K562 (cell line): ENCODE data around the gene TECTA. TPM values are rescaled to one million over a fixed set of nuclear protein-coding genes. Genes with fewer than 3 reads are reported as not detected.

Source experiments
- ATAC-seq: fragments of 200-7000 bp; cut with Tn5 transposase; 3 replicates; pipeline ENCODE4 v1.9.1; 2020; ENCODE audit warnings: moderate library complexity
- BruUV-seq: library from RNA; stranded (reverse); fragments of 400-500 nt; replicated peaks from 2 replicates; lab custom pipeline; 2021; lab: Mats Ljungman, UMichigan
- CTCF ChIA-PET: fragments of 300-600 bp; formaldehyde crosslinking; extraction: SDS; loops from one replicate; lab custom pipeline; 2021; ENCODE audit warnings: low intra/inter-chr PET ratio; lab: Yijun Ruan, JAX
- POLR2A ChIA-PET: fragments of 300-600, 350-650 bp; sonication (Branson Sonifier 250); formaldehyde crosslinking; extraction: SDS; loops from one replicate; lab custom pipeline; 2021; ENCODE audit warnings: antibody characterized with exemption, inconsistent platforms; lab: Yijun Ruan, JAX
- DNase-seq, 4 experiments: peaks; one replicate each; pipeline versions ENCODE4 v3.0.0 to v3.0.0-alpha.2; 2011 to 2018; ENCODE audit warnings: low spot score in 3 of 4, mixed read lengths in 3 of 4; ENCODE audit errors: extremely low read depth in 1 of 4
- FAIRE-seq: peaks from 2 replicates; lab custom pipeline; 2011; peaks lifted over from hg19 to GRCh38; lab: Jason Lieb, UNC
- H2AFZ ChIP-seq: 2 replicates; pipeline ENCODE4 v1.6.0; 2011; ENCODE audit warnings: low read depth, low read length, control low read depth, inconsistent platforms
- H3K27ac ChIP-seq: fragments of 200-600 bp; 3 replicates; pipeline ENCODE4 v1.8.0; 2011; ENCODE audit warnings: low read depth, mild to moderate bottlenecking, control low read depth, inconsistent platforms, low read length, moderate library complexity, mixed read lengths; ENCODE audit errors: extremely low read depth
- H3K27me3 ChIP-seq, 2 experiments: fragments of 300-600 bp in 1 of 2; 2 replicates in 1 of 2; 3 replicates in 1 of 2; pipeline versions ENCODE4 v1.6.0 to v1.8.0; 2011; ENCODE audit warnings: inconsistent platforms in 2 of 2, low read length in 2 of 2, mild to moderate bottlenecking in 1 of 2, mixed read lengths in 1 of 2, moderate library complexity in 1 of 2; ENCODE audit not compliant: control insufficient read depth in 2 of 2, insufficient read depth in 2 of 2
- H3K36me3 ChIP-seq: fragments of 300-600 bp; 3 replicates; pipeline ENCODE4 v1.8.0; 2011; ENCODE audit warnings: mild to moderate bottlenecking, low read length, inconsistent platforms; ENCODE audit not compliant: control insufficient read depth, insufficient read depth
- H3K4me1 ChIP-seq, 2 experiments: fragments of 200-600 bp in 1 of 2; replicated peaks in 1 of 2; 2 replicates in 1 of 2; 3 replicates in 1 of 2; pipeline versions ENCODE4 v1.5.1 to v1.8.0; 2011; ENCODE audit warnings: inconsistent platforms in 2 of 2, low read length in 2 of 2, mild to moderate bottlenecking in 1 of 2, mixed read lengths in 1 of 2, moderate library complexity in 1 of 2; ENCODE audit not compliant: control insufficient read depth in 2 of 2, insufficient read depth in 2 of 2
- H3K4me2 ChIP-seq: 2 replicates; pipeline ENCODE4 v1.6.1; 2011; ENCODE audit warnings: low read length, control low read depth, inconsistent platforms, mixed read lengths; ENCODE audit not compliant: insufficient read depth
- H3K4me3 ChIP-seq: fragments of 200-600 bp; sonication (generic), shearing (Covaris generic); 2 replicates; pipeline ENCODE4 v1.5.1; 2016; ENCODE audit warnings: control low read depth, inconsistent platforms
- H3K79me2 ChIP-seq: fragments of 200-600 bp; 3 replicates; pipeline ENCODE4 v1.8.0; 2011; ENCODE audit warnings: low read length, inconsistent platforms; ENCODE audit not compliant: control insufficient read depth, insufficient read depth
- H3K9ac ChIP-seq, 2 experiments: 2 replicates each; pipeline versions ENCODE4 v1.6.0 to v1.6.1; 2011; ENCODE audit warnings: low read depth in 2 of 2, low read length in 2 of 2, control low read depth in 1 of 2, inconsistent platforms in 1 of 2, mild to moderate bottlenecking in 1 of 2, mixed read lengths in 1 of 2; ENCODE audit not compliant: insufficient read depth in 1 of 2
- H3K9me1 ChIP-seq: one replicate; pipeline ENCODE4 v1.6.0; 2011; ENCODE audit warnings: inconsistent platforms, mild to moderate bottlenecking, low read length, moderate library complexity; ENCODE audit not compliant: control insufficient read depth, insufficient read depth
- H3K9me3 ChIP-seq: replicated peaks from 2 replicates; pipeline ENCODE4 v1.5.1; 2011; ENCODE audit warnings: low read depth, low read length, inconsistent platforms; ENCODE audit not compliant: control insufficient read depth, insufficient read depth
- H4K20me1 ChIP-seq: replicated peaks from 2 replicates; pipeline ENCODE4 v1.6.1; 2011; ENCODE audit warnings: low read length, inconsistent platforms, mixed read lengths; ENCODE audit not compliant: control insufficient read depth, insufficient read depth
- HIVEP1 ChIP-seq: fragments of 250-450 bp; sonication (Bioruptor Pico); IDR thresholded peaks from 2 replicates; pipeline ENCODE4 v1.4.0; 2020; ENCODE audit warnings: mild to moderate bottlenecking
- NFE2 ChIP-seq: IDR thresholded peaks from 2 replicates; pipeline ENCODE4 v1.6.1; 2014; ENCODE audit warnings: antibody characterized with exemption, low read depth
- PHF21A ChIP-seq: fragments of 450-650 bp; IDR thresholded peaks from 2 replicates; pipeline ENCODE4 v1.6.1; 2017; ENCODE audit warnings: low read depth, borderline replicate concordance
- ZNF197 ChIP-seq: fragments of 200-800 bp; sonication (Bioruptor generic); IDR thresholded peaks from 2 replicates; pipeline ENCODE4 v1.6.1; 2016; ENCODE audit warnings: low read depth, missing genetic modification characterization, missing compliant biosample characterization
- ZNF282 ChIP-seq: sonication (generic); formaldehyde crosslinking; IDR thresholded peaks from 2 replicates; pipeline ENCODE4 v1.8.1; 2023; ENCODE audit warnings: missing genetic modification reagents
- ZNF347 ChIP-seq: fragments of 450-650 bp; formaldehyde crosslinking; IDR thresholded peaks from 2 replicates; pipeline ENCODE4 v1.4.0; 2020; ENCODE audit warnings: low read depth, mild to moderate bottlenecking, moderate library complexity
- ZNF431 ChIP-seq: sonication (generic); formaldehyde crosslinking; IDR thresholded peaks from 2 replicates; pipeline ENCODE4 v1.8.0; 2022; ENCODE audit warnings: mild to moderate bottlenecking, missing genetic modification reagents
- ZNF76 ChIP-seq: fragments of 250-450 bp; sonication (Bioruptor Pico); IDR thresholded peaks from 2 replicates; pipeline ENCODE4 v1.4.0; 2020; ENCODE audit warnings: mild to moderate bottlenecking, moderate library complexity, borderline replicate concordance
- WGBS: fragments of 100-300 bp; shearing (Covaris generic); methylation state at CpG from one replicate; pipeline ENCODE4 v1.1.6; 2016; ENCODE audit warnings: low coverage, mixed read lengths; ENCODE audit not compliant: insufficient coverage; ENCODE audit errors: missing lambda C conversion rate; 5-methylcytosine and 5-hydroxymethylcytosine counted together
- in situ Hi-C: fragments of 300-500 bp; cut with MboI; formaldehyde crosslinking; loops from 4 replicates; pipeline ENCODE4 v1.15.0; 2018; ENCODE audit warnings: inconsistent platforms, mixed read lengths
- intact Hi-C: fragments of 100-400 bp; cut with micrococcal nuclease; formaldehyde crosslinking; loops from 2 replicates; pipeline ENCODE4 v1.14.2; 2022
- polyA plus RNA-seq, 8 experiments: library from polyadenylated mRNA; depleted of rRNA in 4 of 8; stranded (reverse) in 5 of 8; unstranded in 3 of 8; fragments of >200 nt; fragmentation: Nextera tagmentation in 2 of 8; fragmentation: Illumina TruSeq in 1 of 8; extraction: Ambion mirVana in 2 of 8; extraction: Trizol in 1 of 8; gene quantifications; 2 replicates each; pipeline versions ENCODE4 v1.2.1 to v1.2.3, GENCODE V29; 2011 to 2014; ENCODE audit warnings: inconsistent platforms in 1 of 8, missing spikeins in 1 of 8
- total RNA-seq, 7 experiments: library from RNA; depleted of rRNA in 6 of 7; stranded (reverse); fragments of >200 nt in 6 of 7; fragmentation: Illumina TruSeq in 2 of 7; extraction: Trizol in 2 of 7; gene quantifications; 2 replicates each; pipeline versions ENCODE4 v1.2.1 to v1.2.3, GENCODE V29; 2011 to 2021; ENCODE audit warnings: low replicate concordance in 1 of 7
- TF ChIP-seq, protein P1 (sequence below): fragments of 250-450 bp; sonication (Bioruptor Pico); IDR thresholded peaks from 2 replicates; pipeline ENCODE4 v1.5.0; 2020; ENCODE audit warnings: mild to moderate bottlenecking, borderline replicate concordance
- TF ChIP-seq, protein P2 (sequence below): fragments of 250-450 bp; sonication (Bioruptor Pico); IDR thresholded peaks from 2 replicates; pipeline ENCODE4 v1.5.0; 2021; ENCODE audit warnings: mild to moderate bottlenecking, borderline replicate concordance
- TF ChIP-seq, protein P3 (sequence below), 2 experiments: fragments of 450-650 bp; IDR thresholded peaks; 2 replicates each; pipeline ENCODE4 v1.6.1; 2018; ENCODE audit warnings: mild to moderate bottlenecking in 2 of 2, low read depth in 1 of 2; ENCODE audit not compliant: partially characterized antibody in 2 of 2

TECTA gene
- total and polyA plus RNA-seq, 9 of the 15 experiments (the other 6 are each of a cell fraction or from before 2014, with no cell fraction given) = under 0.01 to 0.04 (median 0.03) TPM; not detected in 5

DNA sequence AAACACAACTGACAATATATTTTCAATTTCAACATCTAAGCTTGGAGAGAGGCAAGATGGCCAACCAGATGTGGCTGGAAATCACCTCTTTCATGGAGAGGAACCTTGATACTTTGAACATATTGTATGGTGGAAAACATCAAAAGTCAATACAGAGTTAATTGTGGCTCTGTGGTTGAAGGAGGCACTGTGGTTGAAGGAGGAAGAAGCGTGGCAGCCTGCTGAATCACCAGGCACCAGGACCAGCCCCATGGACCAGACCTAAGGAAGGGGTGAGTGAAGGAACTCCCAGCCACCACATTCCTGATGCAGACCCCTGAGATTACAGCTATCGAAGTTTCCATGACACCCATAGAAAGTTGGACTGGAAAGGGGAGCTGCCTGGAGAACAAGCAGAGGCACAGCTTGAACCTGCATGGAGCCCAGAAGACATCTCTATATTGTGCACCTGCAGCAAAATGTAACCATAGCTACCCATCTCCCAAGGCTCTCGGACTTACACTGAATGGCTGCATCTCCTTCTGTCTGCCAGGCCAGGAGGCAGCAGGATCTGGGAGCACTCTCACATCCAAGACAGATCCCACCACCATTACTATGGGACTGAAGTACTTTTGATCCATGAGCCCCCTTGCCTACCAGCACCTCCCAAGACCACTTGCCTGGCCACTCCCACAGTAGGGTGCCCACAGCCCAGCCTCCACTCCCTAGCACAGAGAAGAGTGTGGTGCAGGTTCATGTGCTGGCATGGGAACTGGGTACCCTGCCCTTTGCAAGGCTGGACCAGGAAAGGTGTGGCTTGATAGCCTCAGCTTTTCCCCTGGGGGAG, 111.7 kb downstream of the TECTA start:
- Histone ChIP-seq H3K4me1 (no peaks in the 10 kb centered on the region), H3K9me3 (no peaks in the 10 kb centered on the region), H3K27me3 (peaks cover 0 to 3% of the 10 kb centered on the region in 2 experiments; a peak in 1 of 5 replicates), H3K79me2 (no peaks in the 10 kb centered on the region), H3K9ac (no peak overlapping the region), H4K20me1 (no peaks in the 10 kb centered on the region), H3K9me1 (no peaks in the 10 kb centered on the region), H3K36me3 (no peaks in the 10 kb centered on the region), H3K27ac (no peak overlapping the region), H3K4me3 (no peak overlapping the region), H2AFZ (no peak overlapping the region), H3K4me2 (no peak overlapping the region)
- DNase-seq (no peak), FAIRE-seq (no peak), ATAC-seq (no peak)
- CTCF ChIA-PET = no interaction called here
- in situ Hi-C loops (no loop called here), intact Hi-C loops (no loop called here)
- BruUV-seq = no TSS peak
- WGBS = 0% methylated on average over 3 of the region's 3 CpGs
- POLR2A ChIA-PET = no interaction called here
- TF ChIP-seq, protein P1, sequence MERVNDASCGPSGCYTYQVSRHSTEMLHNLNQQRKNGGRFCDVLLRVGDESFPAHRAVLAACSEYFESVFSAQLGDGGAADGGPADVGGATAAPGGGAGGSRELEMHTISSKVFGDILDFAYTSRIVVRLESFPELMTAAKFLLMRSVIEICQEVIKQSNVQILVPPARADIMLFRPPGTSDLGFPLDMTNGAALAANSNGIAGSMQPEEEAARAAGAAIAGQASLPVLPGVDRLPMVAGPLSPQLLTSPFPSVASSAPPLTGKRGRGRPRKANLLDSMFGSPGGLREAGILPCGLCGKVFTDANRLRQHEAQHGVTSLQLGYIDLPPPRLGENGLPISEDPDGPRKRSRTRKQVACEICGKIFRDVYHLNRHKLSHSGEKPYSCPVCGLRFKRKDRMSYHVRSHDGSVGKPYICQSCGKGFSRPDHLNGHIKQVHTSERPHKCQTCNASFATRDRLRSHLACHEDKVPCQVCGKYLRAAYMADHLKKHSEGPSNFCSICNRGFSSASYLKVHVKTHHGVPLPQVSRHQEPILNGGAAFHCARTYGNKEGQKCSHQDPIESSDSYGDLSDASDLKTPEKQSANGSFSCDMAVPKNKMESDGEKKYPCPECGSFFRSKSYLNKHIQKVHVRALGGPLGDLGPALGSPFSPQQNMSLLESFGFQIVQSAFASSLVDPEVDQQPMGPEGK (CRISPR knock-in tag) = no peak
- TF ChIP-seq ZNF347 (no peak), HIVEP1 (CRISPR knock-in tag) (no peak), ZNF431 (CRISPR knock-in tag) (no peak), PHF21A (no peak), NFE2 (no peak), ZNF282 (CRISPR knock-in tag) (no peak), ZNF197 (no peak), ZNF76 (CRISPR knock-in tag) (no peak)
- TF ChIP-seq, protein P2, sequence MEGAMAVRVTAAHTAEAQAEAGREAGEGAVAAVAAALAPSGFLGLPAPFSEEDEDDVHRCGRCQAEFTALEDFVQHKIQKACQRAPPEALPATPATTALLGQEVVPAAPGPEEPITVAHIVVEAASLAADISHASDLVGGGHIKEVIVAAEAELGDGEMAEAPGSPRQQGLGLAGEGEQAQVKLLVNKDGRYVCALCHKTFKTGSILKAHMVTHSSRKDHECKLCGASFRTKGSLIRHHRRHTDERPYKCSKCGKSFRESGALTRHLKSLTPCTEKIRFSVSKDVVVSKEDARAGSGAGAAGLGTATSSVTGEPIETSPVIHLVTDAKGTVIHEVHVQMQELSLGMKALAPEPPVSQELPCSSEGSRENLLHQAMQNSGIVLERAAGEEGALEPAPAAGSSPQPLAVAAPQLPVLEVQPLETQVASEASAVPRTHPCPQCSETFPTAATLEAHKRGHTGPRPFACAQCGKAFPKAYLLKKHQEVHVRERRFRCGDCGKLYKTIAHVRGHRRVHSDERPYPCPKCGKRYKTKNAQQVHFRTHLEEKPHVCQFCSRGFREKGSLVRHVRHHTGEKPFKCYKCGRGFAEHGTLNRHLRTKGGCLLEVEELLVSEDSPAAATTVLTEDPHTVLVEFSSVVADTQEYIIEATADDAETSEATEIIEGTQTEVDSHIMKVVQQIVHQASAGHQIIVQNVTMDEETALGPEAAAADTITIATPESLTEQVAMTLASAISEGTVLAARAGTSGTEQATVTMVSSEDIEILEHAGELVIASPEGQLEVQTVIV (CRISPR knock-in tag) = no peak
- TF ChIP-seq, protein P3, sequence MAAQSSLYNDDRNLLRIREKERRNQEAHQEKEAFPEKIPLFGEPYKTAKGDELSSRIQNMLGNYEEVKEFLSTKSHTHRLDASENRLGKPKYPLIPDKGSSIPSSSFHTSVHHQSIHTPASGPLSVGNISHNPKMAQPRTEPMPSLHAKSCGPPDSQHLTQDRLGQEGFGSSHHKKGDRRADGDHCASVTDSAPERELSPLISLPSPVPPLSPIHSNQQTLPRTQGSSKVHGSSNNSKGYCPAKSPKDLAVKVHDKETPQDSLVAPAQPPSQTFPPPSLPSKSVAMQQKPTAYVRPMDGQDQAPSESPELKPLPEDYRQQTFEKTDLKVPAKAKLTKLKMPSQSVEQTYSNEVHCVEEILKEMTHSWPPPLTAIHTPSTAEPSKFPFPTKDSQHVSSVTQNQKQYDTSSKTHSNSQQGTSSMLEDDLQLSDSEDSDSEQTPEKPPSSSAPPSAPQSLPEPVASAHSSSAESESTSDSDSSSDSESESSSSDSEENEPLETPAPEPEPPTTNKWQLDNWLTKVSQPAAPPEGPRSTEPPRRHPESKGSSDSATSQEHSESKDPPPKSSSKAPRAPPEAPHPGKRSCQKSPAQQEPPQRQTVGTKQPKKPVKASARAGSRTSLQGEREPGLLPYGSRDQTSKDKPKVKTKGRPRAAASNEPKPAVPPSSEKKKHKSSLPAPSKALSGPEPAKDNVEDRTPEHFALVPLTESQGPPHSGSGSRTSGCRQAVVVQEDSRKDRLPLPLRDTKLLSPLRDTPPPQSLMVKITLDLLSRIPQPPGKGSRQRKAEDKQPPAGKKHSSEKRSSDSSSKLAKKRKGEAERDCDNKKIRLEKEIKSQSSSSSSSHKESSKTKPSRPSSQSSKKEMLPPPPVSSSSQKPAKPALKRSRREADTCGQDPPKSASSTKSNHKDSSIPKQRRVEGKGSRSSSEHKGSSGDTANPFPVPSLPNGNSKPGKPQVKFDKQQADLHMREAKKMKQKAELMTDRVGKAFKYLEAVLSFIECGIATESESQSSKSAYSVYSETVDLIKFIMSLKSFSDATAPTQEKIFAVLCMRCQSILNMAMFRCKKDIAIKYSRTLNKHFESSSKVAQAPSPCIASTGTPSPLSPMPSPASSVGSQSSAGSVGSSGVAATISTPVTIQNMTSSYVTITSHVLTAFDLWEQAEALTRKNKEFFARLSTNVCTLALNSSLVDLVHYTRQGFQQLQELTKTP (IDR thresholded peaks at IDR 0.05; ENCODE audit: low read depth in 1 of 2, partially characterized antibody in 2 of 2) = no peak
